Psoas muscle (tissue), 8 donors: ENCODE data around the gene AP2A2. TPM values are rescaled to one million over a fixed set of nuclear protein-coding genes. Genes with fewer than 3 reads are reported as not detected.

ENCODE experiments used
- ATAC-seq, 4 donors: fragments of 200-7000 bp; cut with Tn5 transposase; one replicate each; pipeline ENCODE4 v1.9.1; 2020; ENCODE audit warnings: moderate library complexity in 3 of 4, mild to moderate bottlenecking in 2 of 4
- DNase-seq, 2 donors: peaks; one replicate each; pipeline ENCODE4 v3.0.0-alpha.2; 2020
- H3K27ac ChIP-seq: fragments of 200-600 bp; one replicate; pipeline ENCODE4 v1.8.0; 2022
- H3K27me3 ChIP-seq, 3 donors: fragments of 200-600 bp in 1 of 3; one replicate each; pipeline versions ENCODE4 v1.6.1 to v1.8.0; 2013 to 2022; ENCODE audit warnings: low read length in 2 of 3, mild to moderate bottlenecking in 2 of 3, moderate library complexity in 1 of 3; ENCODE audit not compliant: insufficient read depth in 3 of 3
- H3K36me3 ChIP-seq, 2 donors: fragments of 200-600 bp in 1 of 2; one replicate each; pipeline versions ENCODE4 v1.6.1 to v1.8.0; 2013 to 2022; ENCODE audit warnings: low read depth in 1 of 2, mild to moderate bottlenecking in 1 of 2, moderate library complexity in 1 of 2; ENCODE audit not compliant: insufficient read depth in 1 of 2
- H3K4me1 ChIP-seq: fragments of 200-600 bp; one replicate; pipeline ENCODE4 v1.8.0; 2022
- H3K4me3 ChIP-seq: fragments of 200-600 bp; one replicate; pipeline ENCODE4 v1.8.0; 2022; ENCODE audit warnings: mild to moderate bottlenecking
- H3K9me3 ChIP-seq: fragments of 200-600 bp; one replicate; pipeline ENCODE4 v1.8.0; 2022
- WGBS, 3 donors: extraction: QIAGEN DNeasy Blood & Tissue Kit; methylation state at CpG; one replicate each; pipeline versions ENCODE4 v1.1.6 to v1.1.7; 2013; 5-methylcytosine and 5-hydroxymethylcytosine counted together
- intact Hi-C, 2 donors: fragments of 100-400 bp; cut with DNase I; formaldehyde crosslinking; loops; one replicate each; pipeline versions ENCODE4 v1.11.0 to v1.14.2; 2022
- polyA plus RNA-seq, 3 donors: library from polyadenylated mRNA; stranded (reverse); fragments of 200-250 nt; gene quantifications; one replicate each; pipeline ENCODE4 v1.2.3, GENCODE V29; 2013
- total RNA-seq, 4 donors: library from RNA; stranded (reverse); fragmentation: NEBNext Ultra II Directional in 2 of 4; extraction: Animal tissue kit (Norgen Biotek cat#: 25700) in 2 of 4; gene quantifications; one replicate each; pipeline versions ENCODE4 v1.2.1 to v1.2.4, GENCODE V29; 2021 to 2023
- TF ChIP-seq, protein P1 (sequence below): fragments of 200-600 bp; IDR thresholded peaks from one replicate; pipeline ENCODE4 v1.8.0; 2022; ENCODE audit warnings: antibody characterized with exemption
- donor health status: healthy with polysubstance abuse.
- donor health status: DM: no; HTN: no; CAD: no; lungs with moderate emphysema.
- donor health status: Bipolar disorder and iron deficiency.
- donor health status: healthy.
- donor health status: DM: yes; HTN: yes; CAD: no.
- donor health status: DM: no; HTN: no; CAD: no.
- donor health status: DM: no; HTN: no; CAD: no.
- donor health status: DM: yes; HTN: yes; CAD: no.

Gene AP2A2
- total and polyA plus RNA-seq, 7 donors = 15.9 to 31.4 (median 26.5) TPM

GRCh38 chr11:924406-925157, 1.1 kb upstream of the AP2A2 start:
- peak overlapping the region; percentile 80 for H3K4me3 ChIP-seq
- ATAC-seq = no peak
- H3K4me1 ChIP-seq = peaks cover 17% of the 10 kb centered on the region
- peaks cover 0 to 9% of the 10 kb centered on the region in 2 donors for H3K36me3 ChIP-seq
- no peaks in the 10 kb centered on the region for H3K9me3 ChIP-seq
- intact Hi-C loops = loop anchor here (5.0 kb wide), 3 partner anchors 53 to 128 kb away; no protein-coding TSS in a partner anchor
- peak overlapping the region; percentile 86 for H3K27ac ChIP-seq
- TF ChIP-seq, protein P1, sequence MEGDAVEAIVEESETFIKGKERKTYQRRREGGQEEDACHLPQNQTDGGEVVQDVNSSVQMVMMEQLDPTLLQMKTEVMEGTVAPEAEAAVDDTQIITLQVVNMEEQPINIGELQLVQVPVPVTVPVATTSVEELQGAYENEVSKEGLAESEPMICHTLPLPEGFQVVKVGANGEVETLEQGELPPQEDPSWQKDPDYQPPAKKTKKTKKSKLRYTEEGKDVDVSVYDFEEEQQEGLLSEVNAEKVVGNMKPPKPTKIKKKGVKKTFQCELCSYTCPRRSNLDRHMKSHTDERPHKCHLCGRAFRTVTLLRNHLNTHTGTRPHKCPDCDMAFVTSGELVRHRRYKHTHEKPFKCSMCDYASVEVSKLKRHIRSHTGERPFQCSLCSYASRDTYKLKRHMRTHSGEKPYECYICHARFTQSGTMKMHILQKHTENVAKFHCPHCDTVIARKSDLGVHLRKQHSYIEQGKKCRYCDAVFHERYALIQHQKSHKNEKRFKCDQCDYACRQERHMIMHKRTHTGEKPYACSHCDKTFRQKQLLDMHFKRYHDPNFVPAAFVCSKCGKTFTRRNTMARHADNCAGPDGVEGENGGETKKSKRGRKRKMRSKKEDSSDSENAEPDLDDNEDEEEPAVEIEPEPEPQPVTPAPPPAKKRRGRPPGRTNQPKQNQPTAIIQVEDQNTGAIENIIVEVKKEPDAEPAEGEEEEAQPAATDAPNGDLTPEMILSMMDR = no peak
- peak; percentile 44 to 61 for DNase-seq
- WGBS, 3 donors = 53 to 62% (median 54%) methylated on average over 17 to 18 of the region's 18 CpGs
- H3K27me3 ChIP-seq = no peaks in the 10 kb centered on the region

- Histone ChIP-seq H3K4me1 (peaks cover 23% of the 10 kb centered on the region), H3K9me3 (no peaks in the 10 kb centered on the region), H3K36me3 (peaks cover 0 to 9% of the 10 kb centered on the region in 2 donors), H3K27ac (peak overlapping the region; percentile 86), H3K27me3 (no peaks in the 10 kb centered on the region), H3K4me3 (peak overlapping the region; percentile 80)
- TF ChIP-seq, protein P1 = no peak
- 51 to 63% (median 61%) methylated on average over 20 to 28 of the region's 28 CpGs for WGBS, 3 donors
- peak; percentile 36 to 68 for DNase-seq
- peak in 2 of 4 donors; percentile 4 to 10 for ATAC-seq
- intact Hi-C loops = loop anchor here (5.0 kb wide), 3 partner anchors 52 to 127 kb away; no protein-coding TSS in a partner anchor
Measured at GRCh38 chr11:925158-925495, 543 bp upstream of the AP2A2 start.

DNA sequence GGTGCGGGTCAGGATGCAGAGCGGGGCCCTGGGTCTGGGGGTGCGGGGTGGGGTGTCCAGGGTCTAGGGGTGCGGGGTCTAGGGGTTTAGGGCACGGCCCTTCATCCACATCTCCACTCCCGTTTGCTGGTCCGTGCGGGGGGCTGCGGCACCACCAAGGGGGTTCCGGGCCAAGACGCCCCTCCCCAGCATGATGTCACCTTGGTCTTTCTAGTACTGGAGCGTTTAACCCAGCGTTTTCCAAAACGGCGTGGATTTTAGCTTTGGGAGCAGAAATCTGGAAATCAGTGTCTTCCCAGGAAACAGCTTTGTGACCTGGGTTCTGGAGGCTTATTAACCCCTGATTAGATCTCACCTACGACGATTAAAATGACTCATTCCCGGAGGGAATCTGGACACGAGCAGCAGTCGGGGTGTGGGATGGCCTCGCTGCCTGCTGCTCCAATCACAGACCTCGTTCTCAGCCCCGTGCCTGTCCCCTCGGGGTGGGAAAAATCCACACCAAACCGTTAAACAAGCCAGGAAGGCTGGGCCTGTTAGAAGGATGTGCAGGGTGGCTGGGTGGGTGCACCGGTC, 759 bp downstream of the AP2A2 start:
- Histone ChIP-seq H3K27me3 (no peaks in the 10 kb centered on the region), H3K27ac (peak overlapping the region; percentile 86), H3K36me3 (peaks cover 0 to 9% of the 10 kb centered on the region in 2 donors), H3K4me3 (peak overlapping the region; percentile 80), H3K4me1 (peaks cover 30% of the 10 kb centered on the region), H3K9me3 (no peaks in the 10 kb centered on the region)
- 2 to 4% (median 3%) methylated on average over 19 to 26 of the region's 26 CpGs for WGBS, 3 donors
- TF ChIP-seq, protein P1 = no peak
- peak; percentile 52 to 60 for DNase-seq
- intact Hi-C loops = loop anchor here (5.0 kb wide), 3 partner anchors 51 to 126 kb away; no protein-coding TSS in a partner anchor
- peak; percentile 15 to 43 (median 25) for ATAC-seq

- ATAC-seq = no peak
- H3K9me3 ChIP-seq = no peaks in the 10 kb centered on the region
- no peak overlapping the region for H3K4me3 ChIP-seq
- WGBS, 3 donors = 51 to 63% (median 54%) methylated on average over 7 of the region's 7 CpGs
- DNase-seq = no peak
- peaks cover 0 to 9% of the 10 kb centered on the region in 2 donors for H3K36me3 ChIP-seq
- H3K27me3 ChIP-seq = no peaks in the 10 kb centered on the region
- intact Hi-C loops = loop anchor here (5.0 kb wide), 3 partner anchors 49 to 124 kb away; no protein-coding TSS in a partner anchor
- TF ChIP-seq, protein P1 = no peak
- peak overlapping the region; percentile 33 for H3K27ac ChIP-seq
- peaks cover 42% of the 10 kb centered on the region for H3K4me1 ChIP-seq
Measured at GRCh38 chr11:927871-928270, 2.2 kb downstream of the AP2A2 start.
